Endothelial cell of umbilical vein (primary cell): ENCODE measurements around the gene OLFM2. TPM values are rescaled to one million over a fixed set of nuclear protein-coding genes. Genes with fewer than 3 reads are reported as not detected.

Source experiments
- BruUV-seq: library from RNA; stranded (reverse); fragments of 400-500 nt; replicated peaks from 2 replicates; lab custom pipeline; 2021; lab: Mats Ljungman, UMichigan
- CTCF ChIA-PET: fragments of 300-600, 350-600 bp; sonication (Branson Sonifier 250); formaldehyde crosslinking; loops from one replicate; lab custom pipeline; 2021; ENCODE audit warnings: antibody characterized with exemption, inconsistent platforms; lab: Charles Lee
- POLR2A ChIA-PET: fragments of 300-600, 350-600 bp; sonication (Branson Sonifier 250); formaldehyde crosslinking; loops from one replicate; lab custom pipeline; 2021; ENCODE audit warnings: antibody characterized with exemption, inconsistent platforms; lab: Charles Lee
- DNase-seq: peaks from one replicate; pipeline ENCODE4 v3.0.0-alpha.2; 2011; ENCODE audit warnings: low read depth, low spot score
- FAIRE-seq: peaks from 2 replicates; lab custom pipeline; 2011; peaks lifted over from hg19 to GRCh38; lab: Jason Lieb, UNC
- H2AFZ ChIP-seq: 2 replicates; pipeline ENCODE4 v1.6.0; 2012; ENCODE audit warnings: low read depth, low read length, control low read depth, inconsistent platforms
- H3K27ac ChIP-seq: 2 replicates; pipeline ENCODE4 v1.5.1; 2011; ENCODE audit warnings: low read depth, mild to moderate bottlenecking, control low read depth, low read length, moderate library complexity; ENCODE audit not compliant: insufficient read depth
- H3K27me3 ChIP-seq, 2 experiments: 2 replicates each; pipeline versions ENCODE4 v1.6.0 to v1.6.1; 2011; ENCODE audit warnings: low read length in 2 of 2, mixed read lengths in 1 of 2; ENCODE audit not compliant: control insufficient read depth in 2 of 2, insufficient read depth in 2 of 2
- H3K36me3 ChIP-seq, 2 experiments: 2 replicates in 1 of 2; 3 replicates in 1 of 2; pipeline ENCODE4 v1.5.1; 2011; ENCODE audit warnings: low read length in 2 of 2, mild to moderate bottlenecking in 1 of 2, moderate library complexity in 1 of 2; ENCODE audit not compliant: control insufficient read depth in 2 of 2, insufficient read depth in 2 of 2; ENCODE audit errors: extremely low read depth in 1 of 2
- H3K4me1 ChIP-seq: 3 replicates; pipeline ENCODE4 v1.5.1; 2011; ENCODE audit warnings: mild to moderate bottlenecking, low read length; ENCODE audit not compliant: control insufficient read depth, insufficient read depth; ENCODE audit errors: extremely low read depth
- H3K4me2 ChIP-seq: 2 replicates; pipeline ENCODE4 v1.6.1; 2011; ENCODE audit warnings: low read length, control low read depth, mixed read lengths; ENCODE audit not compliant: insufficient read depth
- H3K4me3 ChIP-seq, 3 experiments: fragments of 200-600 bp in 1 of 3; sonication (generic), shearing (Covaris generic) in 1 of 3; replicated peaks in 1 of 3; 2 replicates each; pipeline ENCODE4 v1.5.1; 2011 to 2016; ENCODE audit warnings: control low read depth in 3 of 3, low read length in 3 of 3, mild to moderate bottlenecking in 2 of 3, inconsistent platforms in 1 of 3, low read depth in 1 of 3, moderate library complexity in 1 of 3; ENCODE audit not compliant: insufficient read depth in 1 of 3
- H3K79me2 ChIP-seq: 2 replicates; pipeline ENCODE4 v1.6.0; 2012; ENCODE audit warnings: low read length, inconsistent platforms; ENCODE audit not compliant: control insufficient read depth, insufficient read depth
- H3K9ac ChIP-seq: replicated peaks from 2 replicates; pipeline ENCODE3; 2011; ENCODE audit warnings: low read length, control low read depth; ENCODE audit not compliant: insufficient read depth; ENCODE audit errors: extremely low read depth
- H3K9me1 ChIP-seq: replicated peaks from 3 replicates; pipeline ENCODE4 v1.6.0; 2011; ENCODE audit warnings: mild to moderate bottlenecking, low read length; ENCODE audit not compliant: control insufficient read depth, insufficient read depth; ENCODE audit errors: extremely low read depth
- H3K9me3 ChIP-seq: replicated peaks from 2 replicates; pipeline ENCODE4 v1.5.1; 2012; ENCODE audit warnings: low read length, inconsistent platforms; ENCODE audit not compliant: control insufficient read depth, insufficient read depth
- H4K20me1 ChIP-seq: replicated peaks from 2 replicates; pipeline ENCODE3; 2011; ENCODE audit warnings: mild to moderate bottlenecking, low read length; ENCODE audit not compliant: control insufficient read depth, insufficient read depth; ENCODE audit errors: extremely low read depth
- CTCF ChIP-seq, 2 donors: IDR thresholded peaks; 1 replicate in 1 of 2; 2 replicates in 1 of 2; pipeline ENCODE4 v1.5.1; 2011; ENCODE audit warnings: low read length in 2 of 2, mild to moderate bottlenecking in 2 of 2, moderate library complexity in 2 of 2, control low read depth in 1 of 2, inconsistent platforms in 1 of 2, low read depth in 1 of 2; ENCODE audit not compliant: insufficient read depth in 1 of 2; ENCODE audit errors: extremely low read depth in 1 of 2
- EZH2 ChIP-seq: IDR thresholded peaks from 2 replicates; pipeline ENCODE4 v1.6.1; 2012; ENCODE audit warnings: borderline replicate concordance, low read depth, mild to moderate bottlenecking, moderate library complexity, low read length, inconsistent platforms; ENCODE audit not compliant: severe bottlenecking
- FOS ChIP-seq: IDR thresholded peaks from 2 replicates; pipeline ENCODE4 v1.6.1; 2011; ENCODE audit warnings: mild to moderate bottlenecking, low read length, moderate library complexity, borderline replicate concordance; ENCODE audit not compliant: insufficient read depth
- GATA2 ChIP-seq: IDR thresholded peaks from 2 replicates; pipeline ENCODE4 v1.7.0; 2011; ENCODE audit warnings: low read depth, mild to moderate bottlenecking, moderate library complexity, mixed read lengths, low read length; ENCODE audit not compliant: insufficient read length, insufficient read depth
- JUN ChIP-seq: IDR thresholded peaks from 2 replicates; pipeline ENCODE4 v1.6.1; 2011; ENCODE audit warnings: borderline replicate concordance, low read depth; ENCODE audit not compliant: insufficient read length, insufficient read depth
- MYC ChIP-seq: IDR thresholded peaks from one replicate; pipeline ENCODE4 v1.6.1; 2011; ENCODE audit warnings: mild to moderate bottlenecking, low read depth, low read length
- POLR2A ChIP-seq: IDR thresholded peaks from 2 replicates; pipeline ENCODE4 v1.6.1; 2012; ENCODE audit warnings: low read depth, mild to moderate bottlenecking, control low read depth, low read length
- POLR2AphosphoS5 ChIP-seq: IDR thresholded peaks from 2 replicates; pipeline ENCODE4 v1.6.1; 2012; ENCODE audit warnings: low read depth, mild to moderate bottlenecking, control low read depth, low read length, moderate library complexity; ENCODE audit not compliant: insufficient read depth
- dilution Hi-C: fragments of 300-500 bp; cut with MboI; formaldehyde crosslinking; loops from one replicate; pipeline ENCODE4 v1.15.0; 2019; ENCODE audit warnings: low sequenced_read_pairs; ENCODE audit not compliant: extremely low pct_ligation_motif_present
- intact Hi-C: fragments of 100-400 bp; cut with micrococcal nuclease; formaldehyde crosslinking; loops from one replicate; pipeline ENCODE4 v1.10.0; 2022
- polyA plus RNA-seq, 4 experiments: library from polyadenylated mRNA; depleted of rRNA in 3 of 4; stranded (reverse) in 3 of 4; unstranded in 1 of 4; fragments of >200 nt; gene quantifications; 2 replicates each; pipeline versions ENCODE4 v1.2.1 to v1.2.3, GENCODE V29; 2011 to 2012; ENCODE audit warnings: missing spikeins in 1 of 4
- total RNA-seq: library from RNA; stranded (reverse); gene quantifications from 2 replicates; pipeline ENCODE4 v1.2.3, GENCODE V29; 2021
- TF ChIP-seq, protein P1 (sequence below): IDR thresholded peaks from 2 replicates; pipeline ENCODE4 v1.6.1; 2011; ENCODE audit not compliant: insufficient read depth, insufficient read length

The OLFM2 gene
- total and polyA plus RNA-seq, 2 donors (not counting 3 experiments of a cell fraction or from before 2014, with no cell fraction given) = 0.91 to 1.9 TPM

DNA sequence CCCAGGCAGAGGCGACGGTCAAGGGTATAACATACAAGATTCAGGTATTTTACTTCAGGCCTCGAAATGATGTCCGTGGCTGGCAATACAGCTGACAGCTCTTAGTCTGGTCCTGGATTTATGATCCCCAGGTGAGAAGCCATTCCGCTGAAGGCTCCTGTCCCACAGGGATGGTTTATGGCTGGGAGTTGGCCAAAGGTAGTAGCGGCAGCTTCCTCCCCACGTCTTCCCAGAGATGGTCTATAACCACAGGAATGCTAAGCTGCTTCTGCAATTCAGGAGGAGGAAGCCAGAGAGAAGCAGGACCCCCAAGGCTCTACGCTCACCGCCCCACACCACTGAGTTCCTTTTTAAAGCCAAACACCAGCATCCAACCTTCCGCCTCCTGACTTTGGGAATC is 27.1 kb downstream of the OLFM2 start:
- H3K79me2 ChIP-seq = no peaks in the 10 kb centered on the region
- H3K4me2 ChIP-seq = no peak overlapping the region
- no peak overlapping the region for H3K27ac ChIP-seq
- H3K27me3 ChIP-seq = peaks cover 18 to 25% of the 10 kb centered on the region in 2 experiments
- H3K9me1 ChIP-seq = no peaks in the 10 kb centered on the region
- no peaks in the 10 kb centered on the region for H3K9me3 ChIP-seq
- POLR2A ChIA-PET = no interaction called here
- DNase-seq (no peak), FAIRE-seq (no peak)
- dilution Hi-C loops (no loop called here), intact Hi-C loops (no loop called here)
- BruUV-seq = no TSS peak
- no peak overlapping the region for H2AFZ ChIP-seq
- CTCF ChIA-PET = no interaction called here
- peaks cover 4% of the 10 kb centered on the region for H3K4me1 ChIP-seq
- H3K4me3 ChIP-seq = no peak overlapping the region
- H3K36me3 ChIP-seq = no peaks in the 10 kb centered on the region
- H3K9ac ChIP-seq = no peak overlapping the region
- no peak for TF ChIP-seq EZH2
- TF ChIP-seq GATA2 = no peak
- no peak for TF ChIP-seq CTCF (IDR thresholded peaks at IDR 0.05; ENCODE audit: extremely low read depth in 1 of 2, insufficient read depth in 1 of 2, low read depth in 1 of 2, low read length in 2 of 2)
- no peak for TF ChIP-seq POLR2A
- TF ChIP-seq JUN = no peak
- TF ChIP-seq, protein P1, sequence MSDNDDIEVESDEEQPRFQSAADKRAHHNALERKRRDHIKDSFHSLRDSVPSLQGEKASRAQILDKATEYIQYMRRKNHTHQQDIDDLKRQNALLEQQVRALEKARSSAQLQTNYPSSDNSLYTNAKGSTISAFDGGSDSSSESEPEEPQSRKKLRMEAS = no peak
- no peak for TF ChIP-seq POLR2AphosphoS5
- no peak for TF ChIP-seq FOS
- TF ChIP-seq MYC = no peak
- H4K20me1 ChIP-seq = no peaks in the 10 kb centered on the region
